Glutamatergic neuron (in vitro differentiated cells): ENCODE data around the gene CORIN. TPM values are rescaled to one million over a fixed set of nuclear protein-coding genes. Genes with fewer than 3 reads are reported as not detected.
A peak's percentile ranks its signal among the peaks of the same experiment; 100 is the strongest.

Experiments used
- DNase-seq: peaks from one replicate; pipeline ENCODE4 v3.0.0; 2022
- H3K27ac Mint-ChIP-seq: one replicate; pipeline ENCODE4 v1.8.0; 2020; ENCODE audit warnings: mild to moderate bottlenecking, mixed read lengths, inconsistent platforms; ENCODE audit not compliant: unreplicated experiment
- H3K27me3 Mint-ChIP-seq: one replicate; pipeline ENCODE4 v1.8.0; 2020; ENCODE audit warnings: mild to moderate bottlenecking, moderate library complexity, mixed read lengths, inconsistent platforms; ENCODE audit not compliant: unreplicated experiment
- H3K36me3 Mint-ChIP-seq: one replicate; pipeline ENCODE4 v1.8.0; 2020; ENCODE audit warnings: mild to moderate bottlenecking, mixed read lengths, inconsistent platforms; ENCODE audit not compliant: unreplicated experiment
- H3K4me1 Mint-ChIP-seq: one replicate; pipeline ENCODE4 v1.8.0; 2020; ENCODE audit warnings: mild to moderate bottlenecking, low read depth, mixed read lengths, inconsistent platforms; ENCODE audit not compliant: unreplicated experiment
- H3K4me3 Mint-ChIP-seq: one replicate; pipeline ENCODE4 v1.8.0; 2020; ENCODE audit warnings: mild to moderate bottlenecking, mixed read lengths, inconsistent platforms; ENCODE audit not compliant: unreplicated experiment
- H3K9me3 Mint-ChIP-seq: one replicate; pipeline ENCODE4 v1.8.0; 2020; ENCODE audit warnings: mild to moderate bottlenecking, moderate library complexity, mixed read lengths, inconsistent platforms; ENCODE audit not compliant: unreplicated experiment
- total RNA-seq: library from RNA; stranded (reverse); fragmentation: NEBNext Ultra II Directional; extraction: Animal tissue kit (Norgen Biotek cat#: 25700); gene quantifications from one replicate; pipeline ENCODE4 v1.2.1, GENCODE V29; 2021; ENCODE audit not compliant: unreplicated experiment
- TF ChIP-seq, protein P1 (sequence below): fragments of 200-600 bp; sonication (generic); IDR thresholded peaks from one replicate; pipeline ENCODE4 v1.5.0; 2021; ENCODE audit not compliant: partially characterized antibody, unreplicated experiment

CORIN gene
- total RNA-seq, 1 donor from 2014 or later: 0.32 TPM

DNA sequence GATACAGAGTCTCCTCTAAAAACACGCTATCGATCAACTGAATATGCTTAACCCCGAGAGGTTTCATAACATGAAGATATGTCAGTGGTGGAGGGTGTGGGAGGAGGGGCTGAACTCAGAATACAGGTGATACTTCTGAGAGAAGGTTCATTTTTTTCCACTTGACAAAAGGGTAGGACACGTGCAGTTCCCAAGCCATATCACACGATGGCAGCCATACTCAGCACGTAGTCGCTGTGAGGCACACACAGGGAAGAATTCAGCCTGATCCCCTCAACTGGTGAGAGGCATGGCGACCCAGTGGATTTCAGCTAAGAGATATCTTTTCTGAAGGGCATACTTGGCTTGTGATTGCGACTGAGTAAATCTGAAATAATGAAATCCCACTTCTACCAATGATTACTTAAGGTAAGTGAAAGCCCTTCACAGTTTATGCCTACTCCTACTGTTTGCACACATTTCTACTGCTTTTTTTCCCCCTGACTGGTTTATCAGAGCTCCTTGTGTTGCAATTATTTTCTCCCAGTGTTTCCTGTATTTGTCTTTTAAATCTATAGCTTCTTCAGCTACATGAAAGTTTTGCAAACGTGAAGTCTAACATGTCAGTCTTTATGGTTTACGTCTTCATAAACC is 133.1 kb downstream of the CORIN start:
- Mint-ChIP-seq H3K27me3 (no peaks in the 10 kb centered on the region), H3K4me3 (no peak overlapping the region), H3K4me1 (no peaks in the 10 kb centered on the region), H3K27ac (no peak overlapping the region), H3K36me3 (no peaks in the 10 kb centered on the region), H3K9me3 (peaks cover 2% of the 10 kb centered on the region)
- TF ChIP-seq, protein P1, sequence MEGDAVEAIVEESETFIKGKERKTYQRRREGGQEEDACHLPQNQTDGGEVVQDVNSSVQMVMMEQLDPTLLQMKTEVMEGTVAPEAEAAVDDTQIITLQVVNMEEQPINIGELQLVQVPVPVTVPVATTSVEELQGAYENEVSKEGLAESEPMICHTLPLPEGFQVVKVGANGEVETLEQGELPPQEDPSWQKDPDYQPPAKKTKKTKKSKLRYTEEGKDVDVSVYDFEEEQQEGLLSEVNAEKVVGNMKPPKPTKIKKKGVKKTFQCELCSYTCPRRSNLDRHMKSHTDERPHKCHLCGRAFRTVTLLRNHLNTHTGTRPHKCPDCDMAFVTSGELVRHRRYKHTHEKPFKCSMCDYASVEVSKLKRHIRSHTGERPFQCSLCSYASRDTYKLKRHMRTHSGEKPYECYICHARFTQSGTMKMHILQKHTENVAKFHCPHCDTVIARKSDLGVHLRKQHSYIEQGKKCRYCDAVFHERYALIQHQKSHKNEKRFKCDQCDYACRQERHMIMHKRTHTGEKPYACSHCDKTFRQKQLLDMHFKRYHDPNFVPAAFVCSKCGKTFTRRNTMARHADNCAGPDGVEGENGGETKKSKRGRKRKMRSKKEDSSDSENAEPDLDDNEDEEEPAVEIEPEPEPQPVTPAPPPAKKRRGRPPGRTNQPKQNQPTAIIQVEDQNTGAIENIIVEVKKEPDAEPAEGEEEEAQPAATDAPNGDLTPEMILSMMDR: no peak
- DNase-seq: peak; percentile 52

DNA sequence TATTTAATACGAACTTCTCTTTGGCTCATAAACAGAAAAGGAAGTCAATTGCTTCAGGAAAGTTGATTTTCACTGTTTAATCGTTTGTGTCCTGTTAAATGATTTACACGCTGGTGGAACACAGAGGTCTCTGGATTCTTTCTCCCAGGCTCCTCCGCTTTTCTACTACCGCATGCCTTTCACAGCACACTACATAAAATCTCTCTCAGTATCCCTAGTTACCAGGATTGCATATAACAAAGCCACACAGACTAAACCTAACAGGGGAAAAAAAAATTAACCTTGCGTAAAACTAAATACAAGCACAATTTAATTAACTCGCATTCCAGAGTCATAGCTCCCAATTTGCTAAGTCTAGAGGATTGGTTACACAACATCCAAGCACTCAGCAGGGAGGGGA is 133.9 kb downstream of the CORIN start:
- Mint-ChIP-seq H3K27me3 (no peaks in the 10 kb centered on the region), H3K4me3 (no peak overlapping the region), H3K27ac (no peak overlapping the region), H3K36me3 (no peaks in the 10 kb centered on the region), H3K4me1 (no peaks in the 10 kb centered on the region), H3K9me3 (peaks cover 2% of the 10 kb centered on the region)
- no peak for DNase-seq
- TF ChIP-seq, protein P1: no peak

DNA sequence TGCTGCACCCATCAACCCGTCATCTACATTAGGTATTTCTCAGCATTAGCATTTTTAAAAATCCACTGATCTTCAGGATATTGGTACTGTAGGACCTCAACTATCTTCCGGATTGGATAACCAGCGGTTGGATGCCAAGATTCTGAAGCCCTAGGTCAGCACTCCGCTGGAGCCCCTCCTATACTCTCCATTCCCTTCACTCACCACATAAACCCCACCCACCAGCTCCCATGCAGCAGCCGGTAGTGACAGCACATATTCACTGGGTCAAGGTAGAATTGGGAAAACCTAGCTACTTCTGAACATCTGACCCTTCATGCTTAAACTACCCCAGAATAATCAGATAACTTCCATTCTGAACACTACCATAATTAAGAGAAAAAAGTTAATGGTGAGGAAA is 134.9 kb downstream of the CORIN start:
- TF ChIP-seq, protein P1: no peak

DNA sequence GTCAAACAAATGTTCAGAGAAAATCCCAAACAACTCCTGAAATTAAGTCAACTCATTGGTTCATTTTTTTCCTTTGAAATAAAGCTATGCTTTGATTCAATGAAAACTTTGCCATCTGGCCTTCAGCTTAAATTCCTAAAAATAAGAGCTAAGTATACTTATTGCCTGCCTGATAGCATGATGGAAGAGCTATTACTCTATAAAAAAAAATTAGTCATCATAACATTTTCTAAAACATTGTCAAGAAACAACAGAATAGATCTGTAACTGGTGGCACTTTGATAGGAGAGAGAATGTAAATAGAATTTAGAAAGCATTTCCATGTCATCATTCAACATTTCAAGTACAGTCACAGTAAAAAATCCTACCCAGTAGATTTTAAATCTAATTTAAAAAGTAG is 136.6 kb downstream of the CORIN start:
- DNase-seq: no peak
- Mint-ChIP-seq H3K4me1 (no peaks in the 10 kb centered on the region), H3K4me3 (no peak overlapping the region), H3K27ac (no peak overlapping the region), H3K27me3 (no peaks in the 10 kb centered on the region), H3K9me3 (peaks cover 2% of the 10 kb centered on the region), H3K36me3 (no peaks in the 10 kb centered on the region)
- TF ChIP-seq, protein P1: no peak

More for the DNA sequence above, 134.9 kb downstream of the CORIN start:
- no peak overlapping the region for H3K4me3 Mint-ChIP-seq
- DNase-seq: no peak
- H3K27me3 Mint-ChIP-seq: no peaks in the 10 kb centered on the region
- H3K27ac Mint-ChIP-seq: no peak overlapping the region
- H3K36me3 Mint-ChIP-seq: no peaks in the 10 kb centered on the region
- peaks cover 2% of the 10 kb centered on the region for H3K9me3 Mint-ChIP-seq
- H3K4me1 Mint-ChIP-seq: no peaks in the 10 kb centered on the region

DNA sequence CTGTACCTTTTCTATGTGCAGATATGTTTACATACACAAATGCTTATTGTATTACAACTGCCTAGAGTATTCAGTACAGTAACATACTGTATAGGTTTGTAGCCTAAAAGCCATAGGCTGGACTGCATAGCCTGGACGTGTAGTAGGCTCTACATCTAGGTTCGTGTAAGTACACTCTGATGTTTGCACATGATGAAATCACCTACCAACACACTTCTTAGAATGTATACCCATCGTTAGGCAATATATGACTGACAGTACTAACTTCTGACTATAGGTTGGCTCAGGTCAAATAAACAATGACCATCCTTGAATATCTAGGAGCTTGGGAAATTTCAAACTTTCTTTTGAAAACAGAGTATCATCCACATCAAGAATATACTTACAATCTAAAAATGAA is 139.0 kb downstream of the CORIN start:
- TF ChIP-seq, protein P1: no peak
- Mint-ChIP-seq H3K27ac (no peak overlapping the region), H3K4me3 (no peak overlapping the region), H3K36me3 (no peaks in the 10 kb centered on the region), H3K4me1 (no peaks in the 10 kb centered on the region), H3K9me3 (no peaks in the 10 kb centered on the region), H3K27me3 (no peaks in the 10 kb centered on the region)
- DNase-seq: no peak
